ENCODE data around the gene PARP1.

DNA sequence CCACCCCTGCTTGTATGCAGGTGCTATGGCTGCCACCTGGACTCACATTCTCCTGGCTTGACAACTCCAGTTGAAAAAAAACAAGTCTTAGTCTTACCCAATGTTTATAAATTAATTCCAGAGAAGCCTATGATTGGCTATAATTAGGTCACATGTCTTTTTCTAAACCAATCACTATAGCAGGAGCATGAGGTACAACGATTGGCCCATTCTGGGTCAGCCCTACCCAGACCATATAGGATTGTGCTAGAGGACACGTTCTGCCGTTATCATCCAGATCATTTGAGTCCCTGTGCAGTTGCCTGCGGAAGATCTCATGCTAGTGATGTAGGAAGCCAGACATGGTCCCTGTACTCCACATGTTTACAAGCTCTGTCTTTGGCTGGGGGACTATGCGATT lies 41.9 kb upstream of the PARP1 start:
- TF ChIP-seq CTCF (conservative IDR thresholded peaks at IDR 0.05) (no peak), EZH2 (IDR thresholded peaks at IDR 0.05; ENCODE audit: low read depth) (no peak)

All from PC-9 (cell line).